Retina (tissue), 1 donor: Measurements from ENCODE around the gene FKBP14.

Source experiments
- DNase-seq: peaks from one replicate; pipeline ENCODE4 v3.0.0-alpha.2; 2016

Gene FKBP14

DNA sequence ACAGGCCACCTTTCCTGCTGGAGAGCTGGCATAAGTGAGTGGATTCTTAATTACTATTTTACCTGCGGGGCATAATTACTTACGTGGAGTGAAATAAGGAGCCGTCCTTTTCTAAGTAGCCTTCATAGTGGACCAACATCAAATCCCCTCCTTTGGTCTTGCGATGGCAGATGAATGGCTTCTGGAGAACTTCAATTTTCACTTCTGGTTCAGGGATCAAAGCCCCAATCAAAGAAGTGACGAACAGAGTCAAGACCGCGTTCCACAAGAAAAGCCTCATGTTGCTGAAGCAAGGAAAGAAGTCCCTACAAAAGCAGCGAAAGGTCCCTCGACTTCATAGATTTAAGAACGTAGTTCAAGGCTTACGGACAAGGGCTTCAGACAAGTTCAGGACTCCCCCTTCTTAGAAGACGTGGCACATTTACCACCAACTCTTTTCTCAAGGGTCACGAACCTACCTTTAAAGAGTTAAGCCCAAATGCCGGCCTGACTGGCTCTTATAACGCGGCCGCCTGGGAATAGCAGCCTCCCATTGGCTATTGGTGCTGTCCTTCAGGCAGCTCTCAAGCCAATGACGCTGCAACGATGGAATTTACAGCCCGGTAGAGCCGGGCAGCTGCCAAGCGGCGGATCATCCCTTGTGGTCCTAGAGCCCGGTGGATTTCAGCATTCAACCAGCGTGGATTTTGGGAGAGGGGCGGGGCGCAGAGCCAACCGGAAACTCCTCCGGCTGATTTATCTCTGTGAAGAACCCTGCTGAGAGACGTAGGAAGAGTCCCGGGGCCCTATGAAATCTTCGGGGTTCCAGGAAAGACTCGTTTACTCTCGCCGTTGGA is at the start of gene FKBP14:
Gene FKBP14 (minus strand): TSS at position 474 of the 836 bp plus-strand sequence. CDS start 194 bp downstream, at position 280.
- DNase-seq, result peak; percentile 93

- DNase-seq, result peak; percentile 4
Measured at GRCh38 chr7:30074422-30075030, 48.0 kb upstream of the FKBP14 start.

- no peak for DNase-seq
Measured at GRCh38 chr7:30072735-30073134, 46.2 kb upstream of the FKBP14 start.

DNA sequence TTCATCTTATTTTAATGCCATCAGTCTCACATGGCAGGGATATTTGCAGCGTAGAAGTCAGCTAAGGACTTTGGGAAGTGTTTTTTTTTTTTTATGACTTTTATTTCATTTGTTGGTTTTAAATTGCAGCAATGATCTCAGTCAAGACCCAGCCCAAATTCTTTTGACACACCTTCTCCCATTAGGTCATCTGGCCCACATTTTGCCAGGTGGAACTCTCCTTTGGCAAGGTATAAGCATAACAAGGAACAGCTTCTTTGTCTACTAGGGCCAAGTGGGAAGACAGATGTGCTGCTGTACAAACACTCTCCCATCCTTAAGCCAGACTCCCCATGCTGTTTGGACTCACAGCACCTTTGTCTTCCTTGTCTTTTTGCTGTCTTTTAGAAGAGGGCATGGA is 43.5 kb upstream of the FKBP14 start:
- DNase-seq, result no peak

DNA sequence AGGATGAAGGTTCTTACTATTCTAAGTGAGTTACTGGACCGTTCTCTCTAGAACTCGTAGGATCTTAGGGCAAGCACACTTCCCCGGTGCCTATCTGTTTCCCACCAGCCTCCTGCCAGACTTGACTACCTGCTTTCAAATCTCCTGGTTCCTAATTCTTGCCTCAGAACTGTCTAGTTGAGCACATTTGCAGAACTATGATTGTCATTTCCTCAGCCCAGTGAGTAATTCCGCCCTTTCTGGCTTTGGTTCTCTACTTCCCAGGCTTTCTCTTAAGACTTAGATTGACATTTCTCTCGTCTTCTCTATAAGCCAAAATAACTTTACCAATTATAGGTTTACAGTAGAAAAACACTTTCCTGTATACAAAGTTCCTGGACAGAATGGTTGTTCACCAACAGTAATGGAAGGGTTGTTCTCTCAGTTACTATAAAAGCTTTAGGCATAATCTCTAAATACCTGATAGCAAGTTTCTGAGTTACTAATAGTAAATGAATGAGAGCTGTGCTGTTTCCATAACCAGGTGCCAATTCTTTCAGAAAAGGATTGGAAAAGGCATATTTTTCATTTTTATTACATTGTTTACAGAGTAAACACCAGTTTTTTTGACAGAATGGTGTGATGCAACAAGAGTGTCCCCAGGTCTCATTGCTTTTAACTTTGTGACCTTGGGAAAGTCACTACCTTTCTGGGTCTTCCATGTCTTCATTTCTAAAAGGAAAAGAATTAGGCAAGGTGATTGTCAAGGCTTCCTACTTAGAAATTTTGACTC is 42.8 kb upstream of the FKBP14 start:
- DNase-seq, result no peak

- no peak for DNase-seq
Measured at GRCh38 chr7:30068117-30068516, 41.6 kb upstream of the FKBP14 start.

DNA sequence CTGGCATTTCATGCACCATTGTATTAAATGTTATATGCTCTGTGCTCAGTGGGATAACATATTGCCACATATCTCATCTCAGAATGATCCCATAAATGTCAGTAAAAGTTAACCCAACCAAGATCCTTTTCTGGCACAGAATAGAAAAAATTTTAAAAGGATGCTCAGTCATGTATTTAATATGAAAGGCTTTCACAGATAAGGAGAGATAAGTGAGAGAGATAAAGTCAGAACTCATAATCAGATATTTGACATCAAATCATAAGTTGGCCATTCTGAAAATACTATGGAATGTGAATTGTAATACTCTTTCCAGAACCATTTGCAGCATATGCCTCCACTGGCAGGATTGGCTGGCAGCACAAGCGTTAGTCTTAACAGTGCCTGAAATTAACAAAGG is 40.2 kb upstream of the FKBP14 start:
- DNase-seq, result no peak

- no peak for DNase-seq
Measured at GRCh38 chr7:30065746-30066145, 39.2 kb upstream of the FKBP14 start.

DNA sequence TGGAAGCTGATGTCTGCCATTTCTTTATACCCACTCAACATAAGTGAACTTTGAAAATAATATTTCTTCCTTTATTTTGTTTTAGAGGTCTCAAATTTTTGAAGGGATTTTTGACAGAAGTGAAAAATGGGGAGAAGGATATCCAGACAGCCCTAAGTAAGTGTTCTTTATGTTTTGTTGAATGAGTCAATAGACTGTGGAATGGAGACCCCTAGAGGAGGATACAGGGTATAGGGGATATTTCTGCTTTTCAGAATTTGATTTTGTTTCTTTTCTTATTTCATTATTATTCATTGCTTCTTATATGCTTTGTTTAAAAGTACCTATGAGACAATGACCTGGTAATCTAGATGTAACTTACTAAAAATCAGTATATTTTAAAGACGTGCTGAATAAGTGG is 36.1 kb upstream of the FKBP14 start:
- DNase-seq, result peak; percentile 11

DNA sequence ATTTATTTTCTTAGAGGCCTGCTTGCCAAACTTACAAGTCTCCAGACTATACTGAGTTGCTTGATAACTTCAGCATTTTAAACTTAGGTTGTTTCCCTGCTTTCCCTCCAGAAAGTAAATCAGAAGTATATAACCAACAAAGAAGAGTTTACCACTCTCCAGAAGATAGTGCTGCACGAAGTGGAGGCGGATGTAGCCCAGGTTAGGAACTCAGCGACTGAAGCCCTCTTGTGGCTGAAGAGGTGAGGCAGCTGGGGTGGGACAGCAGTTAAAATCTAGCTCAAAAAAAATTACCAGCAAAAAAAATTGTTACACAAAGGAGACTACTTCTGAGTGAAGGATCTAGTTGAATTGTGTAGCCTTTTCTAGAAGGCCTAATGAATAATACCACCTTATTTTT is 35.3 kb upstream of the FKBP14 start:
- peak; percentile 13 for DNase-seq

- DNase-seq, result no peak
Measured at GRCh38 chr7:30057741-30058140, 31.2 kb upstream of the FKBP14 start.

GRCh38 chr7:30053068-30053467 is 26.6 kb upstream of the FKBP14 start:
- DNase-seq, result no peak

DNA sequence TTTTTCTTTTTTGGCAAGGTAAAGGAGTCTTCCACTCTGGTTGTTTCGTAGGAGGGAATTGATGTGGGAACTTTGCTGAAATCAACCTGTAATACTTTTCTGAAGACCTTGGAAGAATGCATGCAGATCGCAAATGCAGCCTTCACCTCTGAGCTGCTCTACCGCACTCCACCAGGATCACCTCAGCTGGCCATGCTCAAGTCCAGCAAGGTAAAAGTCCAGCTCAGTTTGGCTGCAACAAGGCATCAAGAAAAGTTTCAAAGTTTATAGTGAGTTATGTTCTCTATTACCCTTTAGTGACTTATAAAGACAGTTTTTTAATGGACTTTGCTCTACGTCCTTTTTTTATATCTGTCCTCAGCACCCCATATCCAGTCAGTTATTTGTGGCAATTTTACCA is 22.7 kb upstream of the FKBP14 start:
- no peak for DNase-seq

DNA sequence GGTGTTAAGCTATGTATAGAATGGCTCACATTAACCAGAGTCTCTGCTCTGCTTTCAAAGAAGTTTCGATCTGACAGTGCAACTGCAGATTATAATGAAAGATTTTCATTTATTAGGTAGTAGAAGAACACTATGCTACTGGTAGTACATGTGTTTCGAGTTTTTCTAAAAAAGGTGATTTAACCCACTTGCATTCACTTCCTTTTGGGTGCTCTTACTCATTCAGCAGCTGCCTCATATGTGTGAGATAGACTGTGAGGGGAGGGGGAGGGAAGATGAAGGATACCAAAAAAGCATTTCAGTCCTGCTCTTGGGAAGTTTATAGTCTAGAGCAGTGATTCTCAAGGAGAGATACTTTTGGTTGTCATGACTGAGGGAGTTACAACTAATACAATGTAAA is 22.1 kb upstream of the FKBP14 start:
- DNase-seq, result no peak

DNA sequence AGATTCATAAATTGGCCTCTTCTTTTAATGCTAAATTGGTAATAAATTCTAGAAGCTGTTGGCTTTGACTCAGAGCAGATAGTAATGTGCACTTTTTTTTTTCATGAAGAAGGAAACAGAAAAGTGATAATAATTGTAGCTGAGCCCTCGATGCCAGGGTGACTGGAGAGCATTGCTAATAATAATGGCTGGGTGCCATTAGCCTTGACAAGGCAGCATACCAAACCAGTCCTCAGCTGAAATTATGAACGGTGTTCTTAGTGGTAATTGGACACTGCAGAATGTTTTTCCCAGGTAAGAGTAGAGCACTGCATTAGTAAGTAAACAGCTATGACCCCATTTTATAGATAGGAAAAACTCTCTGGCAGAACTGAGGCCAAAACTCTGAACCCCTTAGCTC is 20.6 kb upstream of the FKBP14 start:
- DNase-seq, result no peak

DNA sequence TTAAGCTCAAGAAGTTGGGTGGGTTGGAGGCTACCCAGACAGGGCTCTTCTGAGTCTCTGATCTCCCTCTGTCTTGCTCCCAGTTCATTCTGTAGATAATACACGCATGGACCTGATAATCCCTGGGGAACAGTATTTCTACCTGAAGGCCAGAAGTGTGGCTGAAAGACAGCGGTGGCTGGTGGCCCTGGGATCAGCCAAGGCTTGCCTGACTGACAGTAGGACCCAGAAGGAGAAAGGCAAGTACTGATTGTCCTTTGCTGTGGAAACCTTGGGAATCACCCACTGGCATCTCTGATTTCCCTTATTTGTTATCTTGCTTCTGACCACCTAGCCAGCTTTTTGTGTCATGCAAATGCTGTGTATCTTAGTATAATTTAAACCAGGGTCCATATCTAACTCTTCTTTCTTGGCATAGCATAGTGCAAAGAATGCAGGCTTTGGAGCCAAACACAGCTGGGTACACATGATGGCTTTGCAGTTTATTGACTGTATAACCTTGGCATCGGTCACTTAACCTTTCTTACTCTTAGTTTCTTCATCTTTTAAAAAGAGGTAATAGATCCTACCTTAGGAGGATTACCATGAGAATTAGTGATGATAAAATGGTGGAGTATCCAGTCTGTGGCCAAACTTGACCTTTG is 19.7 kb upstream of the FKBP14 start:
- DNase-seq, result no peak

DNA sequence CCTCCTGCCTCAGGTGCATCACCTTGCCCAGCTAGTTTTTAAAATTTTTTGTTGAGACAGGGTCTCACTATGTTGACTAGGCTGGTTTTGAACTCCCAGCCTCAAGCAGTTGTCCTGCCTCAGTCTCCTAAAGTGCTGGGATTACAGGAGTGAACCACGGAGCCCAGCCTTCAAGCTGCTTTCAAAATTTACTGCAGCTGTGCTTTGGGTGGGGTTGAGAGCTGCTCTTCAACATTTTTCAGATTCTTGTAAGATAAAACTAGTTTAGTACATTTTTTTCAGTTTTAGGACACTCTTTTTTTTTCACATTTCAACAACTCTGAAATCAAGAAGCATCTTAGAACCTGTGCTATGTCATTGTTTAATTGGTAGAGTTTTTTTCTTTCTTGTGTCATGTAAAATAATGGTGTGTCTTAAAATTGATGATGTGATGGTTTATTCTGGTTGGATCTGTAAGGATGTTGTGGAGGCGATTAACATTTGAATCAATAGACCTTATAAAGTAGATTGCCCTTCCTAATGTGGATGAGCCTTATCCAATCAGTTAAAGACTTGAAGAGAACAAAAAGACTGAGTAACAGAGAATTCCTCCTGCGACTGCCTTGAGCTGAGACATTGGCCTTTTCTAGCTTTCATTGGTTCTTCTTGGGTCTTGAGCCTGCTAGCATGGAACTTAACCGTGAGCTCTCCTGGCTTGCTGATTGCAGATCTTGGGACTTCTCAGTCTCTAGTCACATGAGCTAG is 15.2 kb upstream of the FKBP14 start:
- no peak for DNase-seq

DNA sequence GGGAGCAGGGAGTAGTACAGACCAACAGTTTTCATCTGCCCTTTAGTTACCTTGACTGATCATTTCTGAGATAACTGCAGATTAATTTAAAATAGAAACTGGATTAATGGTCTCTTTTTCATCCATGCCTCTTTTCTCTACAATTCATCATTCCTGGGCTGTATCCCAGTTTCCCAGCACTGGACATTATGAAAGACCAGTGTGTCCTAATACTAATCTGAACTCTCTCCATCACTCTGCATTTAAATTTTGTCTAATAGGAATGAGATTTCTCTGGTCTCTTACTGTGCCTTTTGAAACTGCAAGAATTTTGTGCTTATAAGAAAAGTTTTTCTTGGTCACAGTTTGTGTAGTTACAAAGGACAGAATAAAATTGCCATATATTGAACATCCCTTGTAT is 14.4 kb upstream of the FKBP14 start:
- DNase-seq, result no peak

GRCh38 chr7:30038196-30038980 is 11.9 kb upstream of the FKBP14 start:
- no peak for DNase-seq

- no peak for DNase-seq
Measured at GRCh38 chr7:30036220-30036619, 9.7 kb upstream of the FKBP14 start.

- no peak for DNase-seq
Measured at GRCh38 chr7:30034501-30034900, 8.0 kb upstream of the FKBP14 start.
